Gastrocnemius medialis (tissue), 4 donors: ENCODE data around the gene LMO1. TPM values are rescaled to one million over a fixed set of nuclear protein-coding genes. Genes with fewer than 3 reads are reported as not detected.

Experiments used
- ATAC-seq, 2 donors: fragments of 150-250 bp; one replicate each; pipeline ENCODE4 v1.9.1; 2016
- DNase-seq, 2 donors: peaks; one replicate each; pipeline ENCODE4 v3.0.0-alpha.2; 2019
- H3K27ac ChIP-seq, 4 donors: fragments of 200-600 bp; sonication (generic); 1 replicate in 1 of 4; 2 replicates in 3 of 4; pipeline ENCODE4 v1.5.1; 2016 to 2018; ENCODE audit warnings: mild to moderate bottlenecking in 2 of 4, moderate library complexity in 1 of 4
- H3K27me3 ChIP-seq, 3 donors: fragments of 200-600 bp; sonication (generic) in 2 of 3; 1 replicate in 1 of 3; 2 replicates in 2 of 3; pipeline versions ENCODE4 v1.5.1 to v1.6.0; 2016 to 2019; ENCODE audit warnings: mild to moderate bottlenecking in 1 of 3, moderate library complexity in 1 of 3
- H3K36me3 ChIP-seq, 2 donors: fragments of 200-600 bp; sonication (generic) in 1 of 2; one replicate each; pipeline ENCODE4 v1.5.1; 2017 to 2018
- H3K4me1 ChIP-seq, 2 donors: fragments of 200-600 bp; sonication (generic) in 1 of 2; one replicate each; pipeline ENCODE4 v1.5.1; 2016 to 2017; ENCODE audit warnings: mild to moderate bottlenecking in 2 of 2
- H3K4me3 ChIP-seq, 4 donors: fragments of 200-600 bp; sonication (generic) in 3 of 4; 1 replicate in 1 of 4; 2 replicates in 3 of 4; pipeline ENCODE4 v1.5.1; 2016 to 2019; ENCODE audit warnings: mild to moderate bottlenecking in 2 of 4
- H3K9me3 ChIP-seq, 3 donors: fragments of 200-600 bp; sonication (generic) in 2 of 3; 1 replicate in 1 of 3; 2 replicates in 2 of 3; pipeline ENCODE4 v1.5.1; 2016 to 2019
- POLR2A ChIP-seq, 2 donors: fragments of 450-650 bp; IDR thresholded peaks; one replicate each; pipeline ENCODE4 v1.6.1; 2017; ENCODE audit warnings: antibody characterized with exemption in 2 of 2, mild to moderate bottlenecking in 2 of 2, moderate library complexity in 2 of 2
- in situ Hi-C, 4 donors: fragments of 200-750 bp; cut with MboI; loops; one replicate each; pipeline versions ENCODE4 v1.15.0 to v1.8.0; 2017; ENCODE audit warnings: low sequenced_read_pairs in 4 of 4
- intact Hi-C: fragments of 100-400 bp; cut with DNase I; formaldehyde crosslinking; loops from one replicate; pipeline ENCODE4 v1.15.1; 2023; ENCODE audit warnings: low total_unique reads
- total RNA-seq, 4 donors: library from RNA; depleted of rRNA; stranded (reverse); fragments of >200 nt; gene quantifications; one replicate each; pipeline versions ENCODE4 v1.1.0 to v1.2.3, GENCODE V29; 2016
- TF ChIP-seq, protein P1 (sequence below), 5 experiments: fragments of 450-650 bp in 3 of 5; fragments of 200-600 bp in 2 of 5; sonication (generic) in 2 of 5; IDR thresholded peaks in 4 of 5; conservative IDR thresholded peaks in 1 of 5; 1 replicate in 4 of 5; 2 replicates in 1 of 5; pipeline ENCODE4 v1.5.1; 2016 to 2019; ENCODE audit warnings: antibody characterized with exemption in 5 of 5, mild to moderate bottlenecking in 3 of 5, moderate library complexity in 3 of 5

LMO1 gene
- total RNA-seq, 4 donors from 2014 or later: 2.2 to 7.0 (median 2.5) TPM

DNA sequence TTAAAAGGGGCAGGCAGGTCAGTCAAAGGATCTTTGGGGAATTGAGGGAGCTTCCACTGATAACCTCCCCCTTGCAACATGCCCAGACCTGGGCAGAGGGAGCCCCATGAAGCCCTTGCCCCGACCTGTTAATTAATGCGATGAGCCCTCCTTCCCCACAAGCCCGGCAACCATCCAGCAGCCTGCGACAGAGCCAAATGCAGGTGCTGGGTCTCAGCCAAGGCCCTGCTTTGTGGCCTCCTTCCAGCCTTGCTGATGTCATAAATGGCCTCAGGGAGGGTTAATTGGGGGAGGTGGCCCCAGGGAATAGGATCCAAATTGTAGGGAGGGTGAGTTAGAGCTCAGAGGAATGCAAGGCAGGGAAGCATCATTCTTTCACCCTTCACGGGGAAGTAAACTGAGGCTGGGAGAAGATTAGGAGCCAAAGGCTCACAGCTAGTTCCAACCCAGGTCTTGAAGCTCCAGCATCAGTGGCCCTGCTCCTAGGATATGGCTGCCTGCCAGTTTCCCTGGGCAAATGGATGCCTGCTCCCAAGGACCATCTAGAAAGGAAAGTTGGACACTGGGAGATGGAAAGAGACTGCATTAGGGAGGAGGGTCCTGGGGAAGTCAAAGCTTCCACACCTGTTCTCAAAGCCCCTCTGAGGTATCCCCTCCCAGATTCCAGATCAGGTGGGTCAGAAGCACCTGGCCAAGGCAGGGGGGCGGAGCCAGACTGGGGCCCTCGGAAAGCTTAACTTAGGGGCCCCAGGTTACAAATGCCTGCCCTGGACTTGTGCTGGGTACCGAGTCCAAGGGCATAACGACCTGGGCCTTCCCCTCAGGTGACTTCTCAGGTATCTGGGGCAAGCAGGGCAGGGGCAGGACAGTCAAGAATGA is 34.1 kb downstream of the LMO1 start:
- no peak overlapping the region for H3K27ac ChIP-seq
- DNase-seq (no peak), ATAC-seq (no peak)
- intact Hi-C loops: loop anchor here (5.0 kb wide), 1 partner anchor 83 kb away; no protein-coding TSS in a partner anchor
- TF ChIP-seq, protein P1, sequence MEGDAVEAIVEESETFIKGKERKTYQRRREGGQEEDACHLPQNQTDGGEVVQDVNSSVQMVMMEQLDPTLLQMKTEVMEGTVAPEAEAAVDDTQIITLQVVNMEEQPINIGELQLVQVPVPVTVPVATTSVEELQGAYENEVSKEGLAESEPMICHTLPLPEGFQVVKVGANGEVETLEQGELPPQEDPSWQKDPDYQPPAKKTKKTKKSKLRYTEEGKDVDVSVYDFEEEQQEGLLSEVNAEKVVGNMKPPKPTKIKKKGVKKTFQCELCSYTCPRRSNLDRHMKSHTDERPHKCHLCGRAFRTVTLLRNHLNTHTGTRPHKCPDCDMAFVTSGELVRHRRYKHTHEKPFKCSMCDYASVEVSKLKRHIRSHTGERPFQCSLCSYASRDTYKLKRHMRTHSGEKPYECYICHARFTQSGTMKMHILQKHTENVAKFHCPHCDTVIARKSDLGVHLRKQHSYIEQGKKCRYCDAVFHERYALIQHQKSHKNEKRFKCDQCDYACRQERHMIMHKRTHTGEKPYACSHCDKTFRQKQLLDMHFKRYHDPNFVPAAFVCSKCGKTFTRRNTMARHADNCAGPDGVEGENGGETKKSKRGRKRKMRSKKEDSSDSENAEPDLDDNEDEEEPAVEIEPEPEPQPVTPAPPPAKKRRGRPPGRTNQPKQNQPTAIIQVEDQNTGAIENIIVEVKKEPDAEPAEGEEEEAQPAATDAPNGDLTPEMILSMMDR (IDR thresholded peaks at IDR 0.05 in 4 of 5, conservative IDR thresholded peaks at IDR 0.05 in 1 of 5): no peak
- no peak for TF ChIP-seq POLR2A (IDR thresholded peaks at IDR 0.05)
- peaks cover 5 to 6% of the 10 kb centered on the region in 2 donors for H3K4me1 ChIP-seq
- H3K36me3 ChIP-seq: no peaks in the 10 kb centered on the region
- no peaks in the 10 kb centered on the region for H3K9me3 ChIP-seq
- in situ Hi-C loops: loop anchor here (5.0 to 25.0 kb wide), 5 partner anchors 33 to 733 kb away; partner anchors contain the start of genes LMO1 (in 1 of the 4) and TMEM9B (in 1 of the 4)
- H3K4me3 ChIP-seq: no peak overlapping the region
- H3K27me3 ChIP-seq: no peaks in the 10 kb centered on the region

DNA sequence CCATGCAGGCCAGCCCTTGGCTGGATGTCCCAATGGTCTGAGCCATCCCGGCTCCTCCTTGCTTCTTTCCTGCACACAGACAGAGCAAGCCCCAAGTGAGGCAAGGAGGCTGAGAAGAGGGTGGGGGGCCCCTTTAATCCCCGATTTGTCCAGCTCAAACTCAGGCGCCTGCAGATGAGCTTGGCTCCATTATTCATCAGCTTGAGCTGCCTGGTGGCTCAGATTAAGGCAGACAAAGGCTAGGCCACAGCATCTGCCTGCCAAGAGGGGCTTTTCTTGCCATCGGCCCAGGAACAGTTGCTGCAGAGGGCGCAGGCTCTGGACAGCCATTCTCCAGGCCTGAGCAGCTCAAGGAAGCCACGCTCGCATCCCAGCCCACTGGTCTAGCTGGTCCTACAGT is 35.4 kb downstream of the LMO1 start:
- H3K4me1 ChIP-seq: no peaks in the 10 kb centered on the region
- intact Hi-C loops (loop anchor here (5.0 kb wide), 1 partner anchor 84 kb away; no protein-coding TSS in a partner anchor), in situ Hi-C loops (loop anchor here (5.0 to 25.0 kb wide), 5 partner anchors 34 to 734 kb away; partner anchors contain the start of genes LMO1 (in 1 of the 4) and TMEM9B (in 1 of the 4))
- H3K4me3 ChIP-seq: no peak overlapping the region
- no peaks in the 10 kb centered on the region for H3K36me3 ChIP-seq
- H3K27me3 ChIP-seq: no peaks in the 10 kb centered on the region
- DNase-seq: no peak
- no peak for ATAC-seq
- H3K9me3 ChIP-seq: no peaks in the 10 kb centered on the region
- TF ChIP-seq POLR2A (IDR thresholded peaks at IDR 0.05): no peak
- TF ChIP-seq, protein P1 (IDR thresholded peaks at IDR 0.05 in 4 of 5, conservative IDR thresholded peaks at IDR 0.05 in 1 of 5): no peak
- H3K27ac ChIP-seq: no peak overlapping the region

DNA sequence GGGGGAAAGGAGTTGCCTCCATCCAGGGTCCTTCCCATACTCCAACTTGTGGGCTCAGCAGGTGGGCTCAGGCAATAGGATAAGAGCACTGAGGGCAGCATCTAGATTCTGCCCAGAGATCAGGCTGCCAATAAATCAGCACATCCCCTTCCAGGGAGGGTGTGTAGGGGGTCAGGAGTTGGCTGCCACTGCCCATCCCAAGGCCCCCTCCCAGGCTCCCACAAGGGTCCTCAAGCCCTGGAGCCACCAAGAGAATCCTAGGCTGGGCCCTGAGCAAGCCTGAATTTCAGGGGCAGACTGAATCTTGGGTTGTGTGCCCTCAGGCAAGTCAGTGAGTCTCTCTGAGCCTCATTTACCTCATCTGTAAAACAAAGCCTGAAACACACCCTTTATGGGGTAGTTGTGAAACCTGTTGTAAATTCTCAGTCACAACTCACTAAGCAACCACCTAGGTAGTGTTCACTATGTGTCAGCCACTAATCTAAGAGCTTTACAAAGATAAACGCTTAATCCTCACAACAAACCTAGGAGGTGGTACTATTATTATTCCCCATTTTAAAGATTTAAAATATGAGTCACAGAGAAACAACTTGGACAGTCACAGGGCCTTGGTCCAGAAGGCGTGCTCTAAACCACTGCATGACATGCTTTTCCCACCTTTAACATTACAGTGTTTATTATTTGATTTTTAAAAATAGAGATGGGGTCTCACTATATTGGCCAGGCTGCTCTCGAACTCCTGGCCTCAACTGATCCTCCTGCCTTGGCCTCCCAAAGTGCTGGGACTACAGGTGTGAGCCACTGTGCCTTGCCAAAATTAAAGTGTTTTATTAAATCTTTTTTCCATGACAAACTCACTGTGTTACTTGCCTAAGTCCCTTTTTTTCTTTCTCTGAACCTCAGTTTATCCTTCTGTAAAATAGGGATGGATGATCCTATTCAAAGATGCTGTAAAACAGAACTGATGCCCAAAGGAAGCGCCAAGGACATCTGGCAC is 36.2 kb downstream of the LMO1 start:
- no peak for ATAC-seq
- intact Hi-C loops (loop anchor here (5.0 kb wide), 1 partner anchor 85 kb away; no protein-coding TSS in a partner anchor), in situ Hi-C loops (loop anchor here (5.0 to 25.0 kb wide), 5 partner anchors 35 to 735 kb away; partner anchors contain the start of genes LMO1 (in 1 of the 4) and TMEM9B (in 1 of the 4))

More for the DNA sequence above, 36.2 kb downstream of the LMO1 start:
- no peaks in the 10 kb centered on the region for H3K9me3 ChIP-seq
- no peak for DNase-seq
- TF ChIP-seq, protein P1 (IDR thresholded peaks at IDR 0.05 in 4 of 5, conservative IDR thresholded peaks at IDR 0.05 in 1 of 5): no peak
- TF ChIP-seq POLR2A (IDR thresholded peaks at IDR 0.05): no peak
- no peaks in the 10 kb centered on the region for H3K4me1 ChIP-seq
- no peak overlapping the region for H3K27ac ChIP-seq
- H3K4me3 ChIP-seq: no peak overlapping the region
- H3K36me3 ChIP-seq: no peaks in the 10 kb centered on the region
- H3K27me3 ChIP-seq: no peaks in the 10 kb centered on the region
